ENCODE measurements around the gene SPRR2E.

- TF ChIP-seq, protein P1, sequence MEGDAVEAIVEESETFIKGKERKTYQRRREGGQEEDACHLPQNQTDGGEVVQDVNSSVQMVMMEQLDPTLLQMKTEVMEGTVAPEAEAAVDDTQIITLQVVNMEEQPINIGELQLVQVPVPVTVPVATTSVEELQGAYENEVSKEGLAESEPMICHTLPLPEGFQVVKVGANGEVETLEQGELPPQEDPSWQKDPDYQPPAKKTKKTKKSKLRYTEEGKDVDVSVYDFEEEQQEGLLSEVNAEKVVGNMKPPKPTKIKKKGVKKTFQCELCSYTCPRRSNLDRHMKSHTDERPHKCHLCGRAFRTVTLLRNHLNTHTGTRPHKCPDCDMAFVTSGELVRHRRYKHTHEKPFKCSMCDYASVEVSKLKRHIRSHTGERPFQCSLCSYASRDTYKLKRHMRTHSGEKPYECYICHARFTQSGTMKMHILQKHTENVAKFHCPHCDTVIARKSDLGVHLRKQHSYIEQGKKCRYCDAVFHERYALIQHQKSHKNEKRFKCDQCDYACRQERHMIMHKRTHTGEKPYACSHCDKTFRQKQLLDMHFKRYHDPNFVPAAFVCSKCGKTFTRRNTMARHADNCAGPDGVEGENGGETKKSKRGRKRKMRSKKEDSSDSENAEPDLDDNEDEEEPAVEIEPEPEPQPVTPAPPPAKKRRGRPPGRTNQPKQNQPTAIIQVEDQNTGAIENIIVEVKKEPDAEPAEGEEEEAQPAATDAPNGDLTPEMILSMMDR (IDR thresholded peaks at IDR 0.05) = no peak
- peak in 2 of 3 donors; percentile 72 to 79 for TF ChIP-seq POLR2A (IDR thresholded peaks at IDR 0.05)
Observed at GRCh38 chr1:153122831-153123421, 28.6 kb upstream of the SPRR2E start.

All from body of pancreas (tissue), 4 donors.